HG03469 (cell line): ENCODE data around the gene ITGA11.

Source experiments
- ATAC-seq: cut with Tn5 transposase; IDR thresholded peaks from one replicate; pipeline ENCODE4 v1.9.1; 2021; ENCODE audit warnings: mild to moderate bottlenecking, moderate library complexity, moderate number of reproducible peaks; ENCODE audit not compliant: unreplicated experiment

ITGA11 gene

GRCh38 chr15:68413363-68414205 lies 18.4 kb downstream of the ITGA11 start:
- no peak for ATAC-seq

DNA sequence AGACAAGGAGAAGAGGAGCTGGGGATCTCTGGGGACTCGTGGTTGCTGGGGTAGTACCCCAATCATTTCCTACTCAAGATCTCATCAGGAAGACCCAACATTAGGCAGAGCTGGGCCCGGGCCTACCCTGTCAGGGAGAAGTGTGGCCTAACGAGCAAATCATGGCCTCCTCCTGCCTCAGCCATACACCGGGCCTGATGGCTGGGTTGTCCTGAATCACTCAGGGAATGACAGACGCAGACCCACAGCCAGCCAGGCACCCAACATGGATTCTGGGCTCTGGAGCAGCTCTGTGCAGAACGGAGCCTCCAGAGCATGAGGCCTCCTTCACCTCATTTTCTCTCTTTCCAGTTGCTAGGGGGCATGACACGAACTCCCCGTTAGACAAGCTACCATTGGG lies 19.7 kb downstream of the ITGA11 start:
- no peak for ATAC-seq

- no peak for ATAC-seq
These were observed 20.2 kb downstream of the ITGA11 start for GRCh38 chr15:68411735-68412134.

GRCh38 chr15:68411343-68411675 lies 20.7 kb downstream of the ITGA11 start:
- ATAC-seq: no peak

DNA sequence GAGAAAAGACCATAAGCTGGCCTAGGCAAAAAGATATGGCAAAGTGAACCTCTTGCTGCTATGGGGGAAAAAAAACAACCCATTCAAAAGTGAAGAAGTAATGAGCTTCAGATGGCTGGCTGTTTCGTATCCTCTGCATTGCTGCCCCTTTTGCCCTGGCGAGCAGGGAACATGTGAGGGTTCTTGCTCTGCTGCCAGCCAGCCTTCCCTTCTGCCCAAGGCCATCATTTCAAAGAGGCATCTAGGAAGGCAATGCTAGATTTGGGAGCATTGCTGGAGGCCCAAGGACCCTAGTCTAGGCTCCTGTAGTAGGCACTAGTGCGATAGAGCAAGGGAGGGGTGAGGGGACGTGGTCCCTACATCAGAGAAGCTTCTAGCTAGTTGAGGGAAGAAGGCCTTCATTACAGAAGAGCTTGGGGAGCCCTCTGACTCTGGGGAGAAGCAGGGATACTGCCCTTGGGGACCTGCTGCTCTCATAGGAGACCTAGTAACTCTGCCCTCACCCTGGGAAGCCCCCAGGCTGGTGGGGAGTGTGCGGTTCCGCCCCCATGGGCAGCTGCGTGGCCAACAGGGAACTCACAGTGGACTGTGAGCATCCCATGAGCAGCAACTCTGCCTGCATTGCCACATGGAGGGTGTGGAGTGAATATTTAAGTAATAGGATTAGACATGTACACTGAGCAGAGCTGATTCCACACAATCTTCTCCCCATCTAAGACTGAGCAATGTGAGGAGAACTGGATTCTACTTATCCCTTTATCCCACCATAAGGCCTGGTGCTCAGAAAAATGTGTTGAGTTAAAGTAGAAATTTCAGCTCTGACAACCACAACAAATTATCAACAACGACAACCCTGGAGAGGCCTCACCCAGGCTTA lies 21.3 kb downstream of the ITGA11 start:
- no peak for ATAC-seq

DNA sequence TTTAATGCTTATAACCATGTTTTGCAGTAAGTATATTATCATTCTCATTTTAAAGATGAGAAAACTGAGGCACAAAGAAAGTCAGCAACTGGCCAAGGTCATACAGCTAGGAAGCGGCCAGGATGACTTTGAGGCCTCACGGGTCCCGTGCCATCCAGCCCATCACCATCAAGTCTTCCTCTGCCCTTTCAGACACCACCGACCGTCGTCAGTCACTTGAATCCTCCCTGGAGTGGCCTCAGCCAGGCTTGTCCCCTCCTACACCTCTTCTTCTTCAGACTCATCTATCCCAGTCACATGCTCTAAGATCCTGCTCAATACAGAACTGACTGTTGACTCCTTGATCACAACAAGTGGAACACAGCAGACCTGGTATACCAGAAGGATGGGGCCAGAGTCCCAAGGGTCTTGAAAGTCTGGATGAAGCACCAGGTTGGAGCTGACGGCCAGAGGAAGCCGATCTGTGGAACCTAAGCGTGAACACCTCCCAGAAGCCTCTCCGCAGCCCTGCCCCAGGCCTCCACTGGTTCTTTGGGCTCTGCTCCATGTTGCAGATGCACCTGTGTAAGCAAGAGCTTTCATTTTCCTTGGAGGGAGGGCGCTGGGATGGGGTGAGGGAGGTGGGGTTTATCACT lies 22.1 kb downstream of the ITGA11 start:
- no peak for ATAC-seq

- ATAC-seq: no peak
These were observed 23.0 kb downstream of the ITGA11 start for GRCh38 chr15:68408971-68409370.

DNA sequence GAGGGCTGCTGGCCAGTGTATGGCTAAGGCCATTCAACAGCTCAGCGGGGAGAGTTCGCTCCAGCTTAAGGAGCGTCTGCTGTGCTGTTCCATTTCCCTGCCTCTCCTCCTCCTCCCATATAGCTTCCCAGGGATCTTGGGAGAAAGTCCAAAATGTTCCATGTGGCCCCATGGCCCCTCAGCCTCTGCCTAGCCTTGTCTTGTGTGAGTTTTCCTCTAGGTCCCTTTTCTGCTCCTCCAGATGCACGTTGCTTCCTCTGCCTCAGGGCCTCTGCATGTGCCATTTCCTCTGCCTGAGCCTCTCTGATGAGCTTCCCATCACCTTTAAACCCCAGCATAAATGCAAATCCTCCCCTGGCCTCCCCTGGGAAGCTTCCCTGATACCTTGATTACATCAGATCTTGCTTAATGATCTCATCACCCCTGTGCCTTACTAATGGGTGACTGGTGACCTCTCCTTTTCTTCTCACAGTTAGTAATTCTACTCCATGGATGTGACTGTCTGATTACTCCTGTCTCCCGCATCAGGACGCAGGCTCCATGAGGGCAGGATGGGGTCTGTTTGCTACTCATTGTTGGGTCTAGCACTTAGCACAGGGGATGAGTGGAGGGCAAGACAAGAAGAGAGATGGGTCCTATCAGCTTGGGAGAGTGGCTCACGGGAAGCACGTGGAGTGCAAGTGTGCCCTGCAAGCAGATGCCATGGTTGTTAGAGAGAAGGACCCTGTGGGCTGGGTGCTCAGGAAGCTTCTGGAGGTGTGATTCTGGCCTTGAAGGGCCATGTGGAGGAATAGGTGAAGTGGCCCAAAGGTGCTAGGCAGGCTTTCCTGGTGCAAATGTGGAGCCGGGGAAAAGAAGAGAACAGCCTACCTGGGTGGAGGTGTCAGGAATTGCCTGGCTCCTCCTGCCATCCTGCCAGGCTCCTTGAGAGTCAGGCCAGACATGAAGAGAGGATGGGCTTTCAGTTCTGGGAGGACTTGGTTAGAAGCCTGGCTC lies 23.8 kb downstream of the ITGA11 start:
- ATAC-seq: no peak

GRCh38 chr15:68407141-68407885 lies 24.6 kb downstream of the ITGA11 start:
- ATAC-seq: no peak

GRCh38 chr15:68405378-68406250 lies 26.3 kb downstream of the ITGA11 start:
- no peak for ATAC-seq

GRCh38 chr15:68404056-68404798 lies 27.7 kb downstream of the ITGA11 start:
- no peak for ATAC-seq

DNA sequence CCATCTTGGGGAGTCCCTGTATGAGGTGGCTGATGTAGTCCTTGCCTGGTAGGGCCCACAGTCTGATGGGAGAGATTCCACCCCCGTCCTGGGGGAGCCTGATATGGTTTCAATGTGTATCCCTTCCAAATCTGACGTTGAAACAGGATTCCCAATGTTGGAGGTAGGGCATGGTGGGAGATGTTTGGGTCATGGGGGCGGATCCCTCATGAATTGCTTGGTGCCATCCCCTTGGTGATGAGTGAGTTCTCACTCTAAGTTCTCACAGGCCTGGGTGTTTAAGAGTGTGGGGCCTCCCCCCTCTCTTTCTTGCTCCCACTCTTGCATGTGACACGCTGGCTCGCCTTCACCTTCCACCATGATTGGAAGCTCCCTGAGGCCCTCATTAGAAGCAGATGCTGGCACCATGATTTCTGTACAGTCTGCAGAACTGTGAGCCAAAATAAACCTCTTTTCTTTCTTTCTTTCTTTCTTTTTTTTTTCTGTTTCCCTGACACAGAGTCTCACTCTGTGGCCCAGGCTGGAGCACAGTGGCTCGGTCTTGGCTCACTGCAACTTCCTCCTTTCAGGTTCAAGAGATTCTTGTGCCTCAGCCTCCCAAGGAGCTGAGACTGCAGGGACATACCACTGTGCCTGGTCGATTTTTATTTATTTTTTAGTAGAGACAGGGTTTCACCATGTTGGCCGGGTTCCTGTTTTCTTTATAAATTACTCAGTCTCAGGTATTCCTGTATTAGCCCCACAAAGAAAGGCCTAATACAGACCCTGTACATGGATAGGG lies 28.6 kb downstream of the ITGA11 start:
- ATAC-seq: no peak

GRCh38 chr15:68402432-68403160 lies 29.4 kb downstream of the ITGA11 start:
- no peak for ATAC-seq

DNA sequence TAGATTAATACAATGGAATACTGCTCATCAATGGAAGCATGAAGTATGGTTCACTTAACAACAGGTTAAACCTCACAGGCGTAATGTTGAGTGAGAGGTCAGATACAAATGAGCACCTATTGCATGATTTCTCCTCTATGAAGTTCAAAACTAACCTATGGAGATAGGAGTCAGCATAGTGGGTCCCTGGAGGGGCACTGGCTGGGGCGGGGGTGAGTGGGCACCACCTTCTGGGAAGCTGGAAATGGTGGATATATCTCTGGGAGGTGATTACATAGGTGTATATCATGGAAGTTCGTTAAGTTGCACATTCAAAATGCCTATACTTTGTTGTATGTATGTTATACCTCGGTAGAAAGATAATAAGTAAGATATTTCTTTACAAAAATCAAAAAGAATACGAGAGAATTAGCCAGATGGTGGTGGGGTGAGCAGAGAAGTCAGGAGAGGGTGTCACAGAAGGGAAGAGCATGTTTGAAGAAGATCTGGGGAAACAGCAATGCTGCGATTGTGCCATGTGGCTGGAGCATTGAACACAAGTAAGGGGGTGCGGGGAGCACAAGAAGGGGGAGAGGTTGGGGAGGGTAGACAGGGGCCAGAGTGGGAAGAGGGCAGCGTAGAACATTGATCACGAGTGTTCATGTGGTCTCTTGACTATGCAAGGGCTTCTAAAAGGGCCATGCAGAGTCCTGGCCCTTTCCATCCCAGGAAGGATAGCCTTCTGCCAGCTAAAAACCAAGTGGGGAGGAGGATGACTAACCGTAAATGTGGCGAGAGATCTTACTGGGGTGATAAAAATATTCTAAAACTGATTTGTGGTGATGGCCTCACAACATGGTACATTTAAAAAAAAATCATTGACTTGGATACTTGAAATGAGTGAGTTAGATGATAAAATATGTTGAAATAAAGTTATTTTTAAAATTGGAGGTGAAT lies 30.2 kb downstream of the ITGA11 start:
- ATAC-seq: no peak

DNA sequence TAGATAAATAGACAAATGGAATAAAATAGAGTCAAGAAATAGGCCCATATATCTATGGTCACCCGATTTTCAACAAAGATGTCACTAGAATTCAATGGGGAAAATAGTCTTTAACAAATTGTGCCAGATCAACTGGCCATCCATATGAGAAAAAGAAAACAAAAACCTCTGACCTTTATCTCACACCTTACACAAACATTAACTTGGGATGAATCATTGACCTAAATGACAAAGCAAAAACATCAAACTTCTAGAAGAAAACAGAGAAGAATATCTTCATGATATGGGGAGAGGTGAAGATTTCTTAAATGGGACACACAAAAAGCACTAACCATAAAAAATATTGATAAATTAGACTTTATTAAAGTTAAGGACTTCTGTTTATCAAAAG lies 31.9 kb downstream of the ITGA11 start:
- no peak for ATAC-seq
